ENCODE results near the gene RXRA. TPM values are rescaled to one million over a fixed set of nuclear protein-coding genes. Genes with fewer than 3 reads are reported as not detected.

Gene RXRA
- total and polyA plus RNA-seq, 10 of the 15 experiments (the other 5 are each of a cell fraction or from before 2014, with no cell fraction given): 0.89 to 36.8 (median 11.1) TPM

- BruUV-seq (replicated peaks): no TSS peak
- ChIA-PET SMC1A (ENCODE audit: uncharacterized antibody, unreplicated experiment) (no interaction called here), RAD21 (ENCODE audit: unreplicated experiment) (no interaction called here), CTCF (no interaction called here), POLR2A (no interaction called here)
- Histone ChIP-seq H4K20me1 (ENCODE audit: control insufficient read depth, insufficient read depth) (no peaks in the 10 kb centered on the region), H2AFZ (ENCODE audit: control insufficient read depth, low read depth, low read length) (no peak overlapping the region), H3K79me2 (ENCODE audit: control insufficient read depth, insufficient read depth, low read length) (no peaks in the 10 kb centered on the region), H3K9me3 (replicated peaks; ENCODE audit: control insufficient read depth, insufficient read depth, low read length) (no peaks in the 10 kb centered on the region), H3K4me3 (no peak overlapping the region), H3K36me3 (ENCODE audit: control insufficient read depth in 2 of 2, insufficient read depth in 2 of 2, low read length in 1 of 2) (no peaks in the 10 kb centered on the region), H3K4me1 (ENCODE audit: control insufficient read depth, insufficient read depth, low read length) (no peaks in the 10 kb centered on the region), H3K27me3 (replicated peaks in 1 of 2; ENCODE audit: control insufficient read depth in 2 of 2, insufficient read depth in 2 of 2, low read length in 1 of 2) (no peaks in the 10 kb centered on the region; a peak in 1 of 4 replicates), H3K27ac (ENCODE audit: control insufficient read depth, insufficient read depth) (no peak overlapping the region), H3K9ac (ENCODE audit: control insufficient read depth, insufficient read depth, low read length) (no peak overlapping the region), H3K4me2 (ENCODE audit: control insufficient read depth, insufficient read depth) (no peak overlapping the region)
- no peak for DNase-seq (ENCODE audit: low read depth, low spot score)
- no peak for ATAC-seq
- in situ Hi-C loops (cut with MboI) (no loop called here), intact Hi-C loops (cut with micrococcal nuclease; ENCODE audit: unreplicated experiment) (no loop called here)
- FAIRE-seq: no peak
- WGBS (ENCODE audit: insufficient coverage, insufficient replicate concordance, low lambda C conversion rate, missing lambda C conversion rate): 45% methylated on average over 9 of the region's 9 CpGs
- no peak for TF ChIP-seq CREM (IDR thresholded peaks at IDR 0.05; ENCODE audit: low read depth)
- no peak for TF ChIP-seq MAX (IDR thresholded peaks at IDR 0.05; ENCODE audit: low read depth, low read length)
- no peak for TF ChIP-seq RELB (IDR thresholded peaks at IDR 0.05; ENCODE audit: low read depth)
- TF ChIP-seq NFYA (IDR thresholded peaks at IDR 0.05; ENCODE audit: borderline replicate concordance, low read depth, low read length): no peak
- TF ChIP-seq NFYB (IDR thresholded peaks at IDR 0.05; ENCODE audit: insufficient read depth, low read depth, low read length): no peak
- no peak for TF ChIP-seq ESRRA (IDR thresholded peaks at IDR 0.05; ENCODE audit: low read length)
- no peak for TF ChIP-seq NKRF (conservative IDR thresholded peaks at IDR 0.05)
- TF ChIP-seq POU2F2 (IDR thresholded peaks at IDR 0.05; ENCODE audit: borderline replicate concordance, low read depth, low read length): no peak
- TF ChIP-seq ZBTB11 (CRISPR knock-in tag; IDR thresholded peaks at IDR 0.05): no peak
- TF ChIP-seq USF2 (IDR thresholded peaks at IDR 0.05; ENCODE audit: borderline replicate concordance, low read depth, low read length): no peak
- TF ChIP-seq POLR2AphosphoS5 (IDR thresholded peaks at IDR 0.05; ENCODE audit: low read length): no peak
- no peak for TF ChIP-seq CTCF (IDR thresholded peaks at IDR 0.05 in 2 of 3, conservative IDR thresholded peaks at IDR 0.05 in 1 of 3; ENCODE audit: control insufficient read depth in 2 of 3, extremely low read depth in 1 of 3, insufficient read depth in 1 of 3, low read depth in 3 of 3, low read length in 3 of 3)
- TF ChIP-seq ETV6 (conservative IDR thresholded peaks at IDR 0.05 in 1 of 2, IDR thresholded peaks at IDR 0.05 in 1 of 2; ENCODE audit: borderline replicate concordance in 1 of 2, low read depth in 1 of 2): no peak
- no peak for TF ChIP-seq NR2C1 (IDR thresholded peaks at IDR 0.05)
Observed at GRCh38 chr9:134349936-134350335, 23.7 kb downstream of the RXRA start.

Measured in GM12878 (cell line).